HepG2 (cell line): ENCODE results near the gene PSMD1. TPM values are rescaled to one million over a fixed set of nuclear protein-coding genes. Genes with fewer than 3 reads are reported as not detected.

ENCODE experiments used
- ADNP ChIP-seq: sonication (generic); formaldehyde crosslinking; IDR thresholded peaks from 2 replicates; pipeline ENCODE4 v1.4.0; 2020; ENCODE audit warnings: missing genetic modification reagents
- AKAP8 ChIP-seq: sonication (generic); formaldehyde crosslinking; IDR thresholded peaks from 2 replicates; pipeline ENCODE4 v1.5.1; 2020; ENCODE audit warnings: mild to moderate bottlenecking, missing genetic modification reagents
- ATAD3A ChIP-seq: sonication (generic); formaldehyde crosslinking; IDR thresholded peaks from 2 replicates; pipeline ENCODE4 v1.4.0; 2020; ENCODE audit warnings: missing genetic modification reagents
- CHD2 ChIP-seq: IDR thresholded peaks from 2 replicates; pipeline ENCODE4 v1.6.1; 2011; ENCODE audit warnings: low read depth, low read length, improper control_type of control experiment
- ESRRA ChIP-seq: sonication (generic); formaldehyde crosslinking; IDR thresholded peaks from 2 replicates; pipeline ENCODE4 v1.5.1; 2020; ENCODE audit warnings: mild to moderate bottlenecking, low read depth, missing genetic modification reagents
- GATAD2A ChIP-seq: IDR thresholded peaks from 2 replicates; pipeline ENCODE4 v1.6.1; 2016
- JUN ChIP-seq: sonication (generic); formaldehyde crosslinking; IDR thresholded peaks from 2 replicates; pipeline ENCODE4 v1.4.0; 2020; ENCODE audit warnings: mild to moderate bottlenecking, missing genetic modification reagents
- MBD4 ChIP-seq: IDR thresholded peaks from 2 replicates; pipeline ENCODE4 v1.6.1; 2012; ENCODE audit warnings: low read length, inconsistent platforms, borderline replicate concordance
- MTF1 ChIP-seq: sonication (generic); formaldehyde crosslinking; IDR thresholded peaks from 2 replicates; pipeline ENCODE4 v1.5.0; 2020; ENCODE audit warnings: missing genetic modification reagents
- NFYC ChIP-seq: IDR thresholded peaks from 2 replicates; pipeline ENCODE4 v1.6.1; 2016; ENCODE audit warnings: missing genetic modification reagents, missing compliant biosample characterization
- PTBP1 ChIP-seq: fragments of 200-400 bp; formaldehyde crosslinking; IDR thresholded peaks from 2 replicates; pipeline ENCODE4 v1.6.1; 2018; ENCODE audit warnings: low read length, low read depth; ENCODE audit not compliant: poor library complexity, severe bottlenecking
- RCOR2 ChIP-seq: IDR thresholded peaks from 2 replicates; pipeline ENCODE4 v1.6.1; 2016; ENCODE audit warnings: missing biosample characterization, missing genetic modification reagents
- REL ChIP-seq: sonication (generic); formaldehyde crosslinking; conservative IDR thresholded peaks from 2 replicates; pipeline ENCODE4 v1.8.0; 2022; ENCODE audit warnings: mild to moderate bottlenecking, missing genetic modification reagents, moderate library complexity
- RFX3 ChIP-seq: IDR thresholded peaks from 2 replicates; pipeline ENCODE4 v1.6.1; 2016; ENCODE audit warnings: missing biosample characterization, missing genetic modification reagents
- SIX1 ChIP-seq: sonication (generic); formaldehyde crosslinking; IDR thresholded peaks from 2 replicates; pipeline ENCODE4 v1.4.0; 2020; ENCODE audit warnings: missing genetic modification reagents, borderline replicate concordance
- SMAD1 ChIP-seq: sonication (generic); formaldehyde crosslinking; IDR thresholded peaks from 2 replicates; pipeline ENCODE4 v1.4.0; 2020; ENCODE audit warnings: missing genetic modification reagents, low read depth, mild to moderate bottlenecking, borderline replicate concordance
- SMARCC2 ChIP-seq: fragments of 450-650 bp; IDR thresholded peaks from 2 replicates; pipeline ENCODE4 v1.6.1; 2017; ENCODE audit warnings: antibody characterized with exemption, mild to moderate bottlenecking
- SNAPC2 ChIP-seq: sonication (generic); formaldehyde crosslinking; IDR thresholded peaks from 2 replicates; pipeline ENCODE4 v1.8.1; 2022; ENCODE audit warnings: mild to moderate bottlenecking, missing genetic modification reagents
- SRSF1 ChIP-seq: fragments of 200-400 bp; formaldehyde crosslinking; optimal IDR thresholded peaks from 2 replicates; pipeline ENCODE3; 2017; ENCODE audit warnings: mild to moderate bottlenecking, low read depth, low read length, moderate library complexity
- TCF7 ChIP-seq: sonication (generic); IDR thresholded peaks from 2 replicates; pipeline ENCODE4 v1.6.1; 2016; ENCODE audit warnings: antibody characterized with exemption, low read depth
- U2AF1 ChIP-seq: fragments of 200-400 bp; formaldehyde crosslinking; optimal IDR thresholded peaks from 2 replicates; pipeline ENCODE3; 2017; ENCODE audit warnings: mild to moderate bottlenecking, low read depth, low read length
- ZFP1 ChIP-seq: IDR thresholded peaks from 2 replicates; pipeline ENCODE4 v1.6.1; 2016
- ZNF224 ChIP-seq: sonication (generic); formaldehyde crosslinking; IDR thresholded peaks from 2 replicates; pipeline ENCODE4 v1.5.0; 2020; ENCODE audit warnings: mild to moderate bottlenecking, missing genetic modification reagents
- ZNF234 ChIP-seq: sonication (generic); formaldehyde crosslinking; conservative IDR thresholded peaks from 2 replicates; pipeline ENCODE4 v1.5.1; 2020; ENCODE audit warnings: mild to moderate bottlenecking, missing genetic modification reagents
- ZNF333 ChIP-seq: sonication (generic); formaldehyde crosslinking; IDR thresholded peaks from 2 replicates; pipeline ENCODE4 v1.4.0; 2020; ENCODE audit warnings: mild to moderate bottlenecking, missing genetic modification reagents, borderline replicate concordance
- ZNF672 ChIP-seq: sonication (generic); formaldehyde crosslinking; IDR thresholded peaks from 2 replicates; pipeline ENCODE4 v1.8.1; 2022; ENCODE audit warnings: missing genetic modification reagents
- ZNF704 ChIP-seq: sonication (generic); formaldehyde crosslinking; IDR thresholded peaks from 2 replicates; pipeline ENCODE4 v1.8.1; 2023; ENCODE audit warnings: mild to moderate bottlenecking, inconsistent platforms, moderate library complexity, missing genetic modification reagents, borderline replicate concordance
- ZNF720 ChIP-seq: sonication (generic); formaldehyde crosslinking; IDR thresholded peaks from 2 replicates; pipeline ENCODE4 v1.4.0; 2020; ENCODE audit warnings: missing genetic modification reagents
- ZSCAN25 ChIP-seq: sonication (generic); formaldehyde crosslinking; IDR thresholded peaks from 2 replicates; pipeline ENCODE4 v1.8.0; 2022; ENCODE audit warnings: mild to moderate bottlenecking, missing genetic modification reagents
- polyA plus RNA-seq, 8 experiments: library from polyadenylated mRNA; depleted of rRNA in 3 of 8; stranded (reverse) in 7 of 8; unstranded in 1 of 8; fragments of >200 nt; fragmentation: Illumina TruSeq in 4 of 8; extraction: Trizol in 4 of 8; gene quantifications; 2 replicates each; pipeline versions ENCODE4 v1.2.1 to v1.2.3, GENCODE V29; 2011 to 2016; ENCODE audit warnings: low read depth in 4 of 8, missing spikeins in 1 of 8, mixed read lengths in 1 of 8; ENCODE audit not compliant: insufficient read depth in 1 of 8
- total RNA-seq, 5 experiments: library from RNA; depleted of rRNA; stranded (reverse); fragments of >200 nt; fragmentation: Illumina TruSeq; extraction: Trizol; gene quantifications; 2 replicates each; pipeline ENCODE4 v1.2.3, GENCODE V29; 2016; ENCODE audit warnings: low read depth in 1 of 5
- TF ChIP-seq, protein P1 (sequence below): sonication (generic); formaldehyde crosslinking; IDR thresholded peaks from 2 replicates; pipeline ENCODE4 v1.5.1; 2020; ENCODE audit warnings: missing genetic modification reagents, mild to moderate bottlenecking, borderline replicate concordance

Gene PSMD1
- total and polyA plus RNA-seq, 2 of the 13 experiments (the other 11 are each of a cell fraction or from before 2014, with no cell fraction given) = 136 to 191 TPM

GRCh38 chr2:231047923-231048915, 8.4 kb upstream of the PSMD1 start (continued):
- no peak for TF ChIP-seq ZNF333
- no peak for TF ChIP-seq ZFP1
- TF ChIP-seq, protein P1, sequence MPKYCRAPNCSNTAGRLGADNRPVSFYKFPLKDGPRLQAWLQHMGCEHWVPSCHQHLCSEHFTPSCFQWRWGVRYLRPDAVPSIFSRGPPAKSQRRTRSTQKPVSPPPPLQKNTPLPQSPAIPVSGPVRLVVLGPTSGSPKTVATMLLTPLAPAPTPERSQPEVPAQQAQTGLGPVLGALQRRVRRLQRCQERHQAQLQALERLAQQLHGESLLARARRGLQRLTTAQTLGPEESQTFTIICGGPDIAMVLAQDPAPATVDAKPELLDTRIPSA = no peak
- TF ChIP-seq SIX1 (CRISPR knock-in tag) = no peak
- TF ChIP-seq SNAPC2 (CRISPR knock-in tag) = 0 out of 2 replicates have a peak, but pooled peaks have one; percentile 44
- TF ChIP-seq ZNF720 (CRISPR knock-in tag) = no peak
- TF ChIP-seq REL (CRISPR knock-in tag) = no peak
- TF ChIP-seq JUN (CRISPR knock-in tag) = no peak
- TF ChIP-seq RFX3 (CRISPR knock-in tag) = no peak
- no peak for TF ChIP-seq ZSCAN25 (CRISPR knock-in tag)
- peak; percentile 51; the same call in 1 of the 2 replicates for TF ChIP-seq AKAP8
- no peak for TF ChIP-seq MTF1 (CRISPR knock-in tag)
- TF ChIP-seq ZNF224 (CRISPR knock-in tag) = 0 out of 2 replicates have a peak, but pooled peaks have one; percentile 53
- no peak for TF ChIP-seq NFYC (CRISPR knock-in tag)
- no peak for TF ChIP-seq PTBP1
- TF ChIP-seq SRSF1 = peak; percentile 12
- no peak for TF ChIP-seq SMARCC2
- 0 out of 2 replicates have a peak, but pooled peaks have one; percentile 12 for TF ChIP-seq CHD2
- no peak for TF ChIP-seq U2AF1
- no peak for TF ChIP-seq ATAD3A (CRISPR knock-in tag)
- no peak for TF ChIP-seq ADNP (CRISPR knock-in tag)
- TF ChIP-seq TCF7 = no peak
- TF ChIP-seq SMAD1 (CRISPR knock-in tag) = 0 out of 2 replicates have a peak, but pooled peaks have one; percentile 14
- TF ChIP-seq RCOR2 (CRISPR knock-in tag) = no peak
- no peak for TF ChIP-seq ESRRA (CRISPR knock-in tag)
- TF ChIP-seq ZNF672 (CRISPR knock-in tag) = no peak
- no peak for TF ChIP-seq ZNF704 (CRISPR knock-in tag)
- no peak for TF ChIP-seq MBD4
- TF ChIP-seq ZNF234 = no peak
- TF ChIP-seq GATAD2A (CRISPR knock-in tag) = no peak
